ENCODE results near the gene BCO2. TPM values are rescaled to one million over a fixed set of nuclear protein-coding genes. Genes with fewer than 3 reads are reported as not detected.

The BCO2 gene
- total RNA-seq, 2 donors from 2014 or later = 3.6 to 5.3 TPM

GRCh38 chr11:112162761-112163546 is 12.4 kb upstream of the BCO2 start:
- no peak overlapping the region for H3K27ac Mint-ChIP-seq
- DNase-seq (ENCODE audit: low spot score in 2 of 2) (no peak), ATAC-seq (no peak)
- H3K9me3 Mint-ChIP-seq = peaks cover 0 to 5% of the 10 kb centered on the region in 2 donors
- H3K36me3 Mint-ChIP-seq = peaks cover 8 to 15% of the 10 kb centered on the region in 2 donors

- DNase-seq (ENCODE audit: low spot score in 2 of 2) = no peak
- H3K9me3 Mint-ChIP-seq = peaks cover 0 to 5% of the 10 kb centered on the region in 2 donors
- peaks cover 8 to 15% of the 10 kb centered on the region in 2 donors for H3K36me3 Mint-ChIP-seq
- ATAC-seq = no peak
- H3K27ac Mint-ChIP-seq = no peak within 1 kb of the TSS
These were observed 11.2 kb upstream of the BCO2 start, which contains the start of gene IL18 for GRCh38 chr11:112163875-112164685. Gene IL18 (minus strand): TSS chr11:112164094. CDS start chr11:112155053, 9,041 bp downstream.

GRCh38 chr11:112165049-112165448 is 10.3 kb upstream of the BCO2 start:
- ATAC-seq = no peak

GRCh38 chr11:112166562-112166961 is 8.8 kb upstream of the BCO2 start:
- no peak for ATAC-seq
- Mint-ChIP-seq H3K36me3 (peaks cover 8 to 15% of the 10 kb centered on the region in 2 donors), H3K27ac (no peak overlapping the region), H3K9me3 (peaks cover 0 to 5% of the 10 kb centered on the region in 2 donors)
- no peak for DNase-seq (ENCODE audit: low spot score in 2 of 2)

More at GRCh38 chr11:112165049-112165448, 10.3 kb upstream of the BCO2 start:
- no peak overlapping the region for H3K27ac Mint-ChIP-seq
- H3K36me3 Mint-ChIP-seq = peaks cover 8 to 15% of the 10 kb centered on the region in 2 donors
- H3K9me3 Mint-ChIP-seq = peaks cover 0 to 5% of the 10 kb centered on the region in 2 donors
- no peak for DNase-seq (ENCODE audit: low spot score in 2 of 2)

GRCh38 chr11:112167145-112167544 is 8.2 kb upstream of the BCO2 start, which contains the start of gene TEX12:
Gene TEX12 (plus strand): TSS chr11:112167372. CDS start chr11:112169269, 1,897 bp downstream.
- no peak for ATAC-seq
- Mint-ChIP-seq H3K9me3 (peaks cover 0 to 1% of the 10 kb centered on the region in 2 donors), H3K27ac (no peak within 1 kb of the TSS), H3K36me3 (peaks cover 4 to 11% of the 10 kb centered on the region in 2 donors)
- DNase-seq (ENCODE audit: low spot score in 2 of 2) = no peak

- peak in 1 of 2 donors; percentile 54 for ATAC-seq
These were observed 2.8 kb upstream of the BCO2 start for GRCh38 chr11:112172362-112172994.

GRCh38 chr11:112173152-112173551 is 2.2 kb upstream of the BCO2 start:
- Mint-ChIP-seq H3K27ac (no peak overlapping the region), H3K36me3 (no peaks in the 10 kb centered on the region), H3K9me3 (no peaks in the 10 kb centered on the region)
- no peak for ATAC-seq
- no peak for DNase-seq (ENCODE audit: low spot score in 2 of 2)

More at GRCh38 chr11:112172362-112172994, 2.8 kb upstream of the BCO2 start:
- no peak for DNase-seq (ENCODE audit: low spot score in 2 of 2)
- H3K36me3 Mint-ChIP-seq = no peaks in the 10 kb centered on the region
- H3K9me3 Mint-ChIP-seq = no peaks in the 10 kb centered on the region
- no peak overlapping the region for H3K27ac Mint-ChIP-seq

- no peak for ATAC-seq
- Mint-ChIP-seq H3K27ac (peak overlapping the region in 1 of 2 donors; percentile 69), H3K36me3 (peaks cover 0 to 3% of the 10 kb centered on the region in 2 donors), H3K9me3 (no peaks in the 10 kb centered on the region)
- no peak for DNase-seq (ENCODE audit: low spot score in 2 of 2)
These were observed 264 bp downstream of the BCO2 start for GRCh38 chr11:112175599-112175952.

GRCh38 chr11:112176077-112176476 is 765 bp downstream of the BCO2 start:
- H3K27ac Mint-ChIP-seq = no peak overlapping the region

GRCh38 chr11:112177589-112177988 is 2.3 kb downstream of the BCO2 start:
- DNase-seq (ENCODE audit: low spot score in 2 of 2) = no peak
- H3K27ac Mint-ChIP-seq = no peak overlapping the region
- peaks cover 4 to 8% of the 10 kb centered on the region in 2 donors for H3K36me3 Mint-ChIP-seq
- no peak for ATAC-seq
- peaks cover 0 to 3% of the 10 kb centered on the region in 2 donors for H3K9me3 Mint-ChIP-seq

More at GRCh38 chr11:112176077-112176476, 765 bp downstream of the BCO2 start:
- H3K36me3 Mint-ChIP-seq = peaks cover 4 to 8% of the 10 kb centered on the region in 2 donors
- H3K9me3 Mint-ChIP-seq = peaks cover 0 to 3% of the 10 kb centered on the region in 2 donors
- ATAC-seq = no peak
- no peak for DNase-seq (ENCODE audit: low spot score in 2 of 2)

GRCh38 chr11:112178428-112178827 is 3.1 kb downstream of the BCO2 start:
- Mint-ChIP-seq H3K27ac (no peak overlapping the region), H3K9me3 (peaks cover 0 to 3% of the 10 kb centered on the region in 2 donors), H3K36me3 (peaks cover 4 to 8% of the 10 kb centered on the region in 2 donors)
- ATAC-seq (no peak), DNase-seq (ENCODE audit: low spot score in 2 of 2) (no peak)

- Mint-ChIP-seq H3K36me3 (peaks cover 4 to 8% of the 10 kb centered on the region in 2 donors), H3K9me3 (peaks cover 0 to 3% of the 10 kb centered on the region in 2 donors), H3K27ac (no peak overlapping the region)
- DNase-seq (ENCODE audit: low spot score in 2 of 2) (no peak), ATAC-seq (no peak)
These were observed 3.6 kb downstream of the BCO2 start for GRCh38 chr11:112178936-112179335.

GRCh38 chr11:112179601-112180000 is 4.3 kb downstream of the BCO2 start:
- Mint-ChIP-seq H3K9me3 (peaks cover 0 to 3% of the 10 kb centered on the region in 2 donors), H3K36me3 (peaks cover 4 to 8% of the 10 kb centered on the region in 2 donors), H3K27ac (no peak overlapping the region)
- DNase-seq (ENCODE audit: low spot score in 2 of 2) (no peak), ATAC-seq (no peak)

GRCh38 chr11:112182867-112183266 is 7.6 kb downstream of the BCO2 start:
- ATAC-seq (no peak), DNase-seq (ENCODE audit: low spot score in 2 of 2) (no peak)
- Mint-ChIP-seq H3K9me3 (peaks cover 0 to 3% of the 10 kb centered on the region in 2 donors), H3K36me3 (peaks cover 4 to 8% of the 10 kb centered on the region in 2 donors), H3K27ac (no peak overlapping the region)

GRCh38 chr11:112185883-112186282 is 10.6 kb downstream of the BCO2 start:
- peaks cover 0 to under 1% of the 10 kb centered on the region in 2 donors for H3K9me3 Mint-ChIP-seq
- DNase-seq (ENCODE audit: low spot score in 2 of 2) (no peak), ATAC-seq (no peak)
- H3K36me3 Mint-ChIP-seq = peaks cover 1 to 2% of the 10 kb centered on the region in 2 donors
- no peak overlapping the region for H3K27ac Mint-ChIP-seq

- DNase-seq (ENCODE audit: low spot score in 2 of 2) = no peak
- no peaks in the 10 kb centered on the region for H3K36me3 Mint-ChIP-seq
- H3K27ac Mint-ChIP-seq = no peak overlapping the region
- no peaks in the 10 kb centered on the region for H3K9me3 Mint-ChIP-seq
- ATAC-seq = no peak
These were observed 11.0 kb downstream of the BCO2 start for GRCh38 chr11:112186304-112186703.

Data from activated naive CD4-positive, alpha-beta T cell treated with anti-CD3 and anti-CD28 coated beads, Interleukin-2, amount 50 U/mL, for 72 hours (primary cell).